Measurements from ENCODE around the gene SGF29.
"Not testable (repeated sequence)": the region's sequence is repeated elsewhere in the genome, so short reads cannot be mapped to it uniquely, and the experiment has no call there.

SGF29 gene

GRCh38 chr16:28612359-28613280, 58.9 kb downstream of the SGF29 start:
- DNase-seq (ENCODE audit: low read depth), result not testable (repeated sequence)

DNA sequence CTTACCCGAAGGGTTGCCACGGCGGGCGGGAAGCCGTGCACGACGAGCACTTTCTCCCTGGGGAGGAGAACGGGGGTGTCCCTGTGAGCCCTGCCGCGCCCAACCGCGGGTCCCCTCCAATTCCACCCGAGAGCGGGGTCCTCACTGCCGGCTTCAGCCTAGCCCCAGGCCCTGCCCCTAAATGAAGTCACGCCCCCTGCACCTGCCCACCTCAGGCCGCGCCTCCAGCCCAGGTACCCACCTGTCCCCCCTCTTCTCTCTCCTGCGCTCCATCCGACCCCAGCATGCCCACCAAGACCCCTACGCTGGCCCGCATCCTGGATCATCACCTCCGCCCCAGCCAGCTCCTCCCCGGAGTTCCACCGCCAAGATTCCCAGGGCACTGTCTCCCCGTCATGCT, 60.2 kb downstream of the SGF29 start:
- not testable (repeated sequence) for DNase-seq (ENCODE audit: low read depth)

DNA sequence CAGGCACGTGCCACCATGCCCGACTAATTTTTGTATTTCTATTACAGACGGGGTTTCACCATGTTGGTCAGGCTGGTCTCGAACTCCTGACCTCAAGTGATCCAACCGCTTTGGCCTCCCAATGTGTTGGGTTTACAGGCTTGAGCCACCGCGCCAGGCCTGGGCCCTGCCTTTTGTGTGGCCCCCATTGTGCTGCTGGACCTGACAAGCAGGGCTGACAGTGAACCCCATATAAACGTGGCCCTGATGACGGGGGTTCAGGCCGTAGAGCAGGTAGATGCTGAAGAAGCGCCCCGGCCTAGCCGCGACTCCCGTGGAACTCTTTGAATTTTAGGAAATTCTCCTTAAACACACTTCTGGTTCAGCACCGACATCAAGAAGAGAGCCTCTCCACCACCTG, 60.8 kb downstream of the SGF29 start:
- not testable (repeated sequence) for DNase-seq (ENCODE audit: low read depth)

DNA sequence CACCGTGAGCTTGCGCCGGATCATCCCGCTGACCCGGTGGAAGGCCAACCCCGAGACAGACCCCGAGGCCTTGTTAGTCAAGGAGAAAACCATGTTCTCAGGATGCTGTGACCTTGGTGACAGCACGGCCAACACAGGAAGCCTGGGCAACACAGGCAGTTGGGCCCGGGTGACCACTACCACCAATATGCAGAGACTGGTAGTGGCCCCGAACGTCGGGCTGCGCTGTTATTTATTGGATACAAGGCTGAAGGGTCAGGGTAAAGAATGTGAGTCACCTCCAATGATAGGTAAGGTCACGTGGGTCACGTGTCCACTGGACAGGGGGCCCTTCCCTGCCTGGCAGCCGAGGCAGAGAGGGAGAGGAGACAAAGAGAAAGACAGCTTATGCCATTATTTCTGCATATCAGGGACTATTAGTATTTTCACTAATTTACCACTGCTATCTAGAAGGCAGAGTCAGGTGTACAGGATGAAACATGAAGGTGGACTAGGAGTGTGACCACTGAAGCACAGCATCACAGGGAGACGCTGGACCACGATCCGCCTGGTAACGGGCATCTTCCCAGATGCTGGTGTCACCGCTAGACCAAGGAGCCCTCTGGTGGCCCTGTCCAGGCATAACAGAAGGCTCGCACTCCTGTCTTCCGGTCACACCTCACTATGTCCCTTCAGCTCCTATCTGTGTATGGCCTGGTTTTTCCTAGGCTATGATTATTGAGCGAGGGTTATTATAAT, 61.9 kb downstream of the SGF29 start:
- DNase-seq (ENCODE audit: low read depth), result not testable (repeated sequence)

DNA sequence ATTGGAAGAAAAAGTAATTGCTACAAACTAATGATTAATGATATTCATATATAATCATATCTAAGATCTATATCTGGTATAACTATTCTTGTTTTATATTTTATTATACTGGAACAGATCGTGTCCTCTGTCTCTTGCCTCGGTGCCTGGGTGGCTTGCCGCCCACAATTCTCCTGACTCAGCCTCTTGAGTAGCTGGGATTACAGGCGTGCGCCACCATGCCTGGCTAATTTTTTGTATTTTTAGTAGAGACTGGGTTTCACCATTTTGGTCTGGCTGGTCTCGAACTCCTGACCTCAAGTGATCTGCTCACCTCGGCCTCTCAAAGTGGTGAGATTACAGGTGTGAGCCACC, 62.5 kb downstream of the SGF29 start:
- not testable (repeated sequence) for DNase-seq (ENCODE audit: low read depth)

GRCh38 chr16:28616636-28617035, 62.9 kb downstream of the SGF29 start:
- no peak for DNase-seq (ENCODE audit: low read depth)

DNA sequence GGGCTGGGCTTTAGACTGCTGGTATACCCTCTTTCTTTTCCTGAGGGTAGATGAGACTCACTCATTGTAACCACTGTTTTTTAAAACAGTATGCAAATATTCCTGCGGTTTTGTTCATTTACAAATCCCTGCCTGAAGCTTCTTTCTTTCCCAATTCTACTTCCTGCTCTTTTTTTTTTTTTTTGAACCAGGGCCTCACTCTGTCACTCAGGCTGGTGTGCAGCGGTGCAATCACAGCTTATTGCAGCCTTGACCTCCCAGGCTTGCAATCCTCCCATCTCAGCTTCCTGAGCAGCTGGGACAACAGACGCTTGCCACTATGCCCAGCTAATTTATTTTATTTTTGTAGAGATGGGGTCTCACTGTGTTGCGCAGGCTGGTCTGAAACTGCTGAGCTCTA, 64.2 kb downstream of the SGF29 start:
- DNase-seq (ENCODE audit: low read depth), result no peak

DNA sequence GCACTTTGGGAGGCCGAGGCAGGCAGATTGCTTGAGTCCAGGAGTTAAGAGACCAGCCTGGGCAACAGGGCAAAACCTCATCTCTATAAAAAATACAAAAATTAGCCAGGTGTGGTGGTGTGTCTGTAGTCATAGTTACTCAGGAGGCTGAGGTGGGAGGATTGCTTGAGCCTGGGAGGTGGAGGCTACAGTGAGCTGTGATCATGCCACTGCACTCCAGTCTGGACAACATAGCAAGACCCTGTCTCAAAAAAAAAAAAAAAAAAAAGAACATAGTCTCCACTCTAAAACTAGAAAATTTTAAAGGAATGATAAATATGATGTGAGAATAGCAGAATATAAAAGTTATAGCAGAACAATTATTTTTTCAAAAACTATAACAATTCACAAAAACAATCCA, 66.6 kb downstream of the SGF29 start:
- DNase-seq (ENCODE audit: low read depth), result not testable (repeated sequence)

- no peak for DNase-seq (ENCODE audit: low read depth)
Observed at GRCh38 chr16:28621481-28622155, 67.9 kb downstream of the SGF29 start.

GRCh38 chr16:28622532-28623171, 68.9 kb downstream of the SGF29 start:
- peak; percentile 4 for DNase-seq (ENCODE audit: low read depth)

GRCh38 chr16:28623172-28623711, 69.5 kb downstream of the SGF29 start:
- DNase-seq (ENCODE audit: low read depth), result peak; percentile 63

- DNase-seq (ENCODE audit: low read depth), result not testable (repeated sequence)
Observed at GRCh38 chr16:28630905-28631304, 77.2 kb downstream of the SGF29 start.

DNA sequence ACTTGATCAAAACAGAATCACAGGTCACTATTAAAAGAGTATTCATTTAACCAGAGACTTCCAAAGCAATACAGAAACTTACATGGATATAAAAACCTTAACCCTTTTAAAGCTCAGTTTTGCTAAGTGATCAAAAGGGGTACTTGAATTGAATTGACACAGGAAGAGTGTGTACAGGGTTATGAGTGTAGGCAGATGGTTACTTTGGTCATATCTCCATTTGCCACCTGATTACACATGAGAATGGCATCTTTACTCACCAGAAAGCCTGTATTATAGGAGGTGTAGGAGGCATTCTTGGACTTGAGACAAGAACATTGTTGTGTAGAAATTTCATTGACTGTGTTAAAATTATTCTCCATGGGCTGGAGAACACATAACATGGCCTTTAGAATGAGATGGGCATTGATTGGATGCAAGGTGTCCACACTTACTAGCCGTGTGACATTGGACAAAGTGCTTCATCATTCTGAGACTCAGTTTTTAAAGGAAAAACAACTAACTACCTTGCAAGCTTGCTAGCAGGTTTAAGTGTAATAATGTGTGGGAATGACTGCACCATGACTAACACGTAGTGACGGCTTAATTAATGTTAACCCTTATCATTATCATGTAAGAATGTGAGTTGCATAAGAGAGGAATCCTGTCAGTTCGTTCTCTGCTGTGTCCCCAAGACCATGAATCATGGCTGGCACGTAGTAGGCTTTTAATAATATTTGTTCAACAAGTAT, 82.5 kb downstream of the SGF29 start:
- not testable (repeated sequence) for DNase-seq (ENCODE audit: low read depth)

DNA sequence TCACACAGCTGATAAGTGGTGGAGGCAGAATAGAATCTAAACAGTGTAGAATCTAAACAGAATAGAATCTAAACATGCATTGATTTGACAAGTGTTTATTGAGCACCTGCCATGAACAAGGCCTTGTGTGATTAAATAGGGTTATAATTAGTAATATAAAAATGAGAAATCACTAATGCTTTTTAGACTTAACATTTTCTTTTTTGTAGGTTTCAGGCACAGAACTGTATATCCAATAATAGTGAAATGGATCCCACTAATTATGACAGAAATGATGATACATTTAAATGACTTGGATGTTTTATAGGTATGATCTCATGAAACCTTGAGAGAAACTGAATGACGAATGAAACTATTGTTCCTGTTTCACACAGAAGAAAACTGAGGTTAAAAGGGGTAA, 84.0 kb downstream of the SGF29 start, which contains the start of gene NPIPB8:
Gene NPIPB8 (plus strand): TSS at position 301 of the 400 bp plus-strand sequence. CDS start 296 bp downstream, outside the sequence.
- DNase-seq (ENCODE audit: low read depth), result not testable (repeated sequence)

DNA sequence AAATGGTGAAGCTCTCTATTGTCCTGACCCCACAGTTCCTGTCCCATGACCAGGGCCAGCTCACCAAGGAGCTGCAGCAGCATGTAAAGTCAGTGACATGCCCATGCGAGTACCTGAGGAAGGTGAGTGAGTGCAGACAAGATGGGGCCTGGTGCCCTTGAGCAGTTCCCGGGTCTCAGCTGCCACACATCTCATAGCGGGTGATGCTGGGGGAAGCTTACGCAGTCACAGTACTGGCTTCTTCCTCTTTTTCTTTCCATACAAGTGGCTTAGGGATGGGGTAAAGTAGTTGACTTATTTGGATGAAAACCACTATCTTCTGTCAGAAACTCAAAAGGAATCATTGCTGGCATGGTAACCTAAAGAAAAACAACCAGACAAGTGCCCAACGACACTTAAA, 84.6 kb downstream of the SGF29 start:
- DNase-seq (ENCODE audit: low read depth), result not testable (repeated sequence)

- not testable (repeated sequence) for DNase-seq (ENCODE audit: low read depth)
Observed at GRCh38 chr16:28639959-28640358, 86.2 kb downstream of the SGF29 start.
